GM21360 (cell line): Measurements from ENCODE around the gene C10orf67.

Experiments
- ATAC-seq: cut with Tn5 transposase; IDR thresholded peaks from one replicate; pipeline ENCODE4 v1.9.1; 2021; ENCODE audit warnings: mild to moderate bottlenecking, moderate library complexity; ENCODE audit not compliant: unreplicated experiment

C10orf67 gene

GRCh38 chr10:23199768-23200511, 144.7 kb downstream of the C10orf67 start:
- no peak for ATAC-seq

GRCh38 chr10:23198940-23199767, 145.4 kb downstream of the C10orf67 start:
- ATAC-seq, result no peak

GRCh38 chr10:23198610-23198939, 146.0 kb downstream of the C10orf67 start:
- ATAC-seq, result no peak

- ATAC-seq, result no peak
Observed at GRCh38 chr10:23197416-23197861, 147.2 kb downstream of the C10orf67 start.

- ATAC-seq, result no peak
Observed at GRCh38 chr10:23196915-23197314, 147.7 kb downstream of the C10orf67 start.

- no peak for ATAC-seq
Observed at GRCh38 chr10:23195846-23196600, 148.6 kb downstream of the C10orf67 start.

- ATAC-seq, result no peak
Observed at GRCh38 chr10:23194966-23195845, 149.4 kb downstream of the C10orf67 start.

- ATAC-seq, result no peak
Observed at GRCh38 chr10:23194471-23194965, 150.1 kb downstream of the C10orf67 start.

GRCh38 chr10:23193435-23194074, 151.0 kb downstream of the C10orf67 start:
- ATAC-seq, result no peak

GRCh38 chr10:23192712-23193434, 151.7 kb downstream of the C10orf67 start:
- no peak for ATAC-seq

- no peak for ATAC-seq
Observed at GRCh38 chr10:23191764-23192711, 152.6 kb downstream of the C10orf67 start, which contains the start of gene PTF1A. Gene PTF1A (plus strand): TSS chr10:23192312. CDS start chr10:23192531, 219 bp downstream.

- ATAC-seq, result no peak
Observed at GRCh38 chr10:23190872-23191763, 153.5 kb downstream of the C10orf67 start.

- no peak for ATAC-seq
Observed at GRCh38 chr10:23189024-23189423, 155.6 kb downstream of the C10orf67 start.

GRCh38 chr10:23187155-23187554, 157.4 kb downstream of the C10orf67 start:
- no peak for ATAC-seq

GRCh38 chr10:23186697-23187096, 157.9 kb downstream of the C10orf67 start:
- no peak for ATAC-seq

GRCh38 chr10:23186178-23186577, 158.4 kb downstream of the C10orf67 start:
- ATAC-seq, result no peak

- ATAC-seq, result no peak
Observed at GRCh38 chr10:23174977-23175512, 169.6 kb downstream of the C10orf67 start.
